MM.1S (cell line): ENCODE results near the gene AURKB.

Source experiments
- DNase-seq: peaks from one replicate; pipeline ENCODE4 v3.0.0-alpha.2; 2015
- H2AFZ ChIP-seq: fragments of 300-600 bp; sonication (generic); 2 replicates; pipeline ENCODE4 v1.6.0; 2016; ENCODE audit warnings: antibody characterized with exemption, low read length
- H3F3A ChIP-seq: fragments of 300-600 bp; sonication (generic); 2 replicates; pipeline ENCODE4 v1.6.1; 2016; ENCODE audit warnings: mild to moderate bottlenecking, antibody characterized with exemption, low read length, moderate library complexity, mixed read lengths; ENCODE audit not compliant: insufficient read depth
- H3K27ac ChIP-seq: fragments of 300-600 bp; sonication (generic); 2 replicates; pipeline ENCODE4 v1.5.1; 2016; ENCODE audit warnings: mild to moderate bottlenecking, low read length
- H3K27me3 ChIP-seq: fragments of 300-600 bp; sonication (generic); replicated peaks from 2 replicates; pipeline ENCODE4 v1.6.0; 2016; ENCODE audit warnings: low read length; ENCODE audit not compliant: insufficient read depth
- H3K36me3 ChIP-seq: fragments of 300-600 bp; sonication (generic); replicated peaks from 2 replicates; pipeline ENCODE4 v1.6.1; 2016; ENCODE audit warnings: mild to moderate bottlenecking, low read length, mixed read lengths; ENCODE audit not compliant: insufficient read depth
- H3K4me1 ChIP-seq: fragments of 300-600 bp; sonication (generic); 2 replicates; pipeline ENCODE4 v1.6.1; 2016; ENCODE audit warnings: low read length, mixed read lengths
- H3K4me2 ChIP-seq: fragments of 300-600 bp; sonication (generic); 2 replicates; pipeline ENCODE4 v1.6.0; 2016; ENCODE audit warnings: low read depth, low read length
- H3K4me3 ChIP-seq: fragments of 300-600 bp; sonication (generic); 2 replicates; pipeline ENCODE4 v1.5.1; 2016; ENCODE audit warnings: low read length, mixed read lengths
- H3K79me2 ChIP-seq: fragments of 300-600 bp; sonication (generic); 2 replicates; pipeline ENCODE4 v1.6.1; 2016; ENCODE audit warnings: mixed run types, low read length, mixed read lengths
- H3K9ac ChIP-seq: fragments of 300-600 bp; sonication (generic); 2 replicates; pipeline ENCODE4 v1.6.1; 2016; ENCODE audit warnings: low read length, mixed read lengths
- H3K9me2 ChIP-seq: fragments of 300-600 bp; sonication (generic); replicated peaks from 2 replicates; pipeline ENCODE4 v1.6.1; 2016; ENCODE audit warnings: mild to moderate bottlenecking, low read length, mixed read lengths; ENCODE audit not compliant: insufficient read depth
- H3K9me3 ChIP-seq: fragments of 300-600 bp; sonication (generic); replicated peaks from 2 replicates; pipeline ENCODE4 v1.6.1; 2016; ENCODE audit warnings: mild to moderate bottlenecking, low read length, mixed read lengths; ENCODE audit not compliant: insufficient read depth
- H4K20me1 ChIP-seq: fragments of 300-600 bp; sonication (generic); 2 replicates; pipeline ENCODE4 v1.6.1; 2016; ENCODE audit warnings: mild to moderate bottlenecking, low read length, moderate library complexity, mixed read lengths; ENCODE audit not compliant: insufficient read depth
- EZH2 ChIP-seq: fragments of 300-600 bp; sonication (generic); optimal IDR thresholded peaks from 2 replicates; pipeline ENCODE3; 2017; ENCODE audit warnings: low read depth, mild to moderate bottlenecking, antibody characterized with exemption, low read length, mixed read lengths
- EZH2phosphoT487 ChIP-seq: fragments of 300-600 bp; sonication (generic); IDR thresholded peaks from 2 replicates; pipeline ENCODE4 v1.6.1; 2018; ENCODE audit warnings: antibody characterized with exemption, low read length
- TF ChIP-seq, protein P1 (sequence below): fragments of 300-600 bp; sonication (generic); IDR thresholded peaks from 2 replicates; pipeline ENCODE4 v1.5.1; 2016; ENCODE audit warnings: antibody characterized with exemption, low read length, mixed read lengths

AURKB gene

DNA sequence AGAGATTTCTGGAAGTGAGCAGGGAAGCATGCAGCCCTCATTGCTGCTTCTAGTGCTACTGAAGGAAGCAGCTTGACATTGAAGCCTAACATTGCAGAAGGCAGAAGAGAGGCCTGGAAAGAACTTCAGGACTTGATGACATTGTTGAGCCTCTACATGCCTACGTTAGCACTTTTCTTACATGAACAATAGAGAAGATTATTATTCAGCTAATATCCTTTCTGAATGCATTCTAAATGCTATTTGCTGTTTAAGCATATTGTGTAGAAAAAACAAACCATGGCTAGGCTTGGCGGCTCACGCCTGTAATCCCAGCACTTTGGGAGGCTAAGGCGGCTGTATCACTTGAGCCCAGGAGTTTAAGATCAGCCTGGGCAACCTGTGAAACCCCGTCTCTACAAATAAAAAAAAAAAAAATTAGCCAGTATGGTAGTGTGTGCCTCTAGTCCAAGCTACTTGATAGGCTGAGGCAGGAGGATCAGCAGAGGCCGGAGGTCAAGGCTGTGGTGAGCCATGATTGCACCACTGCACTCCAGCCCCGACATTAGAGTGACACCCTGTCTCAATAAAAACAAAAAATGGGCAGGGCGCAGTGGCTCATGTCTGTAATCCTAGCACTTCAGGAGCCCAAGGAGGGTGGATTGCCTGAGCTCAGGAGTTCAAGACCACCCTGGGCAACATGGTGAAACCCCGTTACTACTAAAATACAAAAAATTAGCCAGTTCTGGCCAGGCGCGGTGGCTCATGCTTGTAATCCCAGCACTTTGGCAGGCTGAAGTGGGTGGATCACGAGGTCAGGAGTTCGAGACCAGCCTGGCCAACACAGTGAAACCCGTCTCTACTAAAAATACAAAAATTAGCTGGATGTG lies 2.2 kb upstream of the AURKB start:
- Histone ChIP-seq H3K27me3 (no peaks in the 10 kb centered on the region), H3K36me3 (peaks cover 2% of the 10 kb centered on the region), H2AFZ (no peak overlapping the region), H3K4me2 (no peak overlapping the region), H3K4me1 (peaks cover 6% of the 10 kb centered on the region), H3K9me3 (no peaks in the 10 kb centered on the region), H3K4me3 (no peak overlapping the region), H3K79me2 (peaks cover 25% of the 10 kb centered on the region), H3K9ac (no peak overlapping the region), H3F3A (peaks cover 19% of the 10 kb centered on the region), H4K20me1 (no peaks in the 10 kb centered on the region), H3K27ac (no peak overlapping the region), H3K9me2 (no peaks in the 10 kb centered on the region)
- TF ChIP-seq, protein P1, sequence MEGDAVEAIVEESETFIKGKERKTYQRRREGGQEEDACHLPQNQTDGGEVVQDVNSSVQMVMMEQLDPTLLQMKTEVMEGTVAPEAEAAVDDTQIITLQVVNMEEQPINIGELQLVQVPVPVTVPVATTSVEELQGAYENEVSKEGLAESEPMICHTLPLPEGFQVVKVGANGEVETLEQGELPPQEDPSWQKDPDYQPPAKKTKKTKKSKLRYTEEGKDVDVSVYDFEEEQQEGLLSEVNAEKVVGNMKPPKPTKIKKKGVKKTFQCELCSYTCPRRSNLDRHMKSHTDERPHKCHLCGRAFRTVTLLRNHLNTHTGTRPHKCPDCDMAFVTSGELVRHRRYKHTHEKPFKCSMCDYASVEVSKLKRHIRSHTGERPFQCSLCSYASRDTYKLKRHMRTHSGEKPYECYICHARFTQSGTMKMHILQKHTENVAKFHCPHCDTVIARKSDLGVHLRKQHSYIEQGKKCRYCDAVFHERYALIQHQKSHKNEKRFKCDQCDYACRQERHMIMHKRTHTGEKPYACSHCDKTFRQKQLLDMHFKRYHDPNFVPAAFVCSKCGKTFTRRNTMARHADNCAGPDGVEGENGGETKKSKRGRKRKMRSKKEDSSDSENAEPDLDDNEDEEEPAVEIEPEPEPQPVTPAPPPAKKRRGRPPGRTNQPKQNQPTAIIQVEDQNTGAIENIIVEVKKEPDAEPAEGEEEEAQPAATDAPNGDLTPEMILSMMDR: no peak
- no peak for TF ChIP-seq EZH2
- TF ChIP-seq EZH2phosphoT487: no peak
- DNase-seq: no peak

DNA sequence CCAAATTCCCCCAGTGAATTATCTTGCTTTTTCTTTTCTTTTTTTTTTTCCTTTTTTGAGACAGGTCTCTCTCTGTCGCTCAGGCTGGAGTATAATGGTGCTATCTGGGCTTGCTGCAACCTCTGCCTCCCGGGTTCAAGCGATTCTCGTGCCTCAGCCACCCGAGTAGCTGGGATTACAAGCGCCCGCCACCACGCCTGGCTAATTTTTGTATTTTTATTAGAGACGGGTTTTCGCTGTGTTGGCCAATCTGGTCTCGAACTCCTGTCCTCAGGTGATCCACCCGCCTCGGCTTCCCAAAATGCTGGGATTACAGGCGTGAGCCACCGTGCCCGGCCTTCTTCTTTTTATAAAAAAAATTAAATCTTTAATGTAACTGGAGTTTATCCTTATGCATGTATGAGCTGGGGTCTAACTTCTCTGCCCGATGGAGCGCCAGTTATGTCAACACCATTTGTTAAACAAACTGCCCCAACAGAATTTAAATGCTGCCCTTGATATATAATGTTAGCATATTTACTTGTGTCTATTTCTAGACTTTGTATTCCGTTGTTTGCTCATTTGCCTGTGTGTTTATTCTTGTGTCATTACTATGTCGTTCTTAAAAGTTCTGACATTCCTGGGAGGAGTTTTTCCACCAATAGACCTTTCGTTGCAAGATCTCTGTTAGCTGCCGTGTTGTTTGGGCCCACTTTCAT lies 535 bp upstream of the AURKB start:
- TF ChIP-seq EZH2 (no peak), EZH2phosphoT487 (no peak)
- TF ChIP-seq, protein P1: no peak
- H3K4me2 ChIP-seq: peak overlapping the region; percentile 81
- peak overlapping the region; percentile 65 for H2AFZ ChIP-seq
- no peaks in the 10 kb centered on the region for H3K27me3 ChIP-seq
- peak overlapping the region; percentile 94; the same call in 1 of the 2 replicates for H3K27ac ChIP-seq
- H3K9me2 ChIP-seq: no peaks in the 10 kb centered on the region
- H3K9me3 ChIP-seq: no peaks in the 10 kb centered on the region
- H3K79me2 ChIP-seq: peaks cover 39% of the 10 kb centered on the region
- H3K4me1 ChIP-seq: peaks cover 6% of the 10 kb centered on the region
- H3K36me3 ChIP-seq: peaks cover 13% of the 10 kb centered on the region
- peaks cover 19% of the 10 kb centered on the region for H3F3A ChIP-seq
- peak overlapping the region; percentile 97 for H3K4me3 ChIP-seq
- H3K9ac ChIP-seq: peak overlapping the region; percentile 97
- DNase-seq: no peak
- no peaks in the 10 kb centered on the region for H4K20me1 ChIP-seq

GRCh38 chr17:8206536-8206935 lies 3.8 kb downstream of the AURKB start:
- peaks cover 44% of the 10 kb centered on the region for H3K79me2 ChIP-seq
- H3K4me3 ChIP-seq: no peak overlapping the region
- peaks cover 5% of the 10 kb centered on the region for H3K4me1 ChIP-seq
- H3F3A ChIP-seq: peaks cover 28% of the 10 kb centered on the region
- DNase-seq: no peak
- no peak for TF ChIP-seq EZH2phosphoT487
- TF ChIP-seq, protein P1: no peak
- TF ChIP-seq EZH2: no peak
- H3K9me2 ChIP-seq: no peaks in the 10 kb centered on the region
- no peak overlapping the region for H3K27ac ChIP-seq
- H3K27me3 ChIP-seq: no peaks in the 10 kb centered on the region
- no peak overlapping the region for H2AFZ ChIP-seq
- no peak overlapping the region for H3K9ac ChIP-seq
- H3K4me2 ChIP-seq: no peak overlapping the region
- no peaks in the 10 kb centered on the region for H3K9me3 ChIP-seq
- peaks cover 14% of the 10 kb centered on the region for H3K36me3 ChIP-seq
- no peaks in the 10 kb centered on the region for H4K20me1 ChIP-seq
